ENCODE results near the gene SRRT.
A peak's percentile ranks its signal among the peaks of the same experiment; 100 is the strongest.

SRRT gene

GRCh38 chr7:100882201-100882600 is 7.3 kb downstream of the SRRT start:
- DNase-seq = no peak

- no peak for DNase-seq
Observed at GRCh38 chr7:100882785-100883526, 8.1 kb downstream of the SRRT start.

GRCh38 chr7:100884736-100885439 is 10.0 kb downstream of the SRRT start:
- DNase-seq = no peak

- no peak for DNase-seq
Observed at GRCh38 chr7:100885440-100886141, 10.7 kb downstream of the SRRT start.

- DNase-seq = no peak
Observed at GRCh38 chr7:100886142-100886935, 11.4 kb downstream of the SRRT start.

- DNase-seq = no peak
Observed at GRCh38 chr7:100886936-100887515, 12.1 kb downstream of the SRRT start.

- peak; percentile 46 for DNase-seq
Observed at GRCh38 chr7:100887516-100888290, 12.8 kb downstream of the SRRT start.

- no peak for DNase-seq
Observed at GRCh38 chr7:100888291-100888987, 13.5 kb downstream of the SRRT start.

- DNase-seq = peak; percentile 49
Observed at GRCh38 chr7:100888988-100889750, 14.3 kb downstream of the SRRT start, which contains the start of gene UFSP1. UFSP1 (minus strand) TSS chr7:100889715; CDS start chr7:100889271, 444 bp downstream.

- DNase-seq = peak; percentile 57
Observed at GRCh38 chr7:100890653-100891567, 16.0 kb downstream of the SRRT start.

GRCh38 chr7:100891568-100892247 is 16.8 kb downstream of the SRRT start:
- DNase-seq = no peak

- DNase-seq = peak; percentile 29
Observed at GRCh38 chr7:100892364-100893317, 17.7 kb downstream of the SRRT start.

- DNase-seq = no peak
Observed at GRCh38 chr7:100893318-100893895, 18.5 kb downstream of the SRRT start.

- DNase-seq = peak; percentile 48
Observed at GRCh38 chr7:100893910-100894721, 19.2 kb downstream of the SRRT start.

- peak; percentile 77 for DNase-seq
Observed at GRCh38 chr7:100894860-100895700, 20.2 kb downstream of the SRRT start.

Data from femur (tissue), 1 donor.